ENCODE results near the gene NACC2. TPM values are rescaled to one million over a fixed set of nuclear protein-coding genes. Genes with fewer than 3 reads are reported as not detected.

The NACC2 gene
- total and polyA plus RNA-seq, 2 experiments from 2014 or later, result 3.8 to 20.8 TPM

DNA sequence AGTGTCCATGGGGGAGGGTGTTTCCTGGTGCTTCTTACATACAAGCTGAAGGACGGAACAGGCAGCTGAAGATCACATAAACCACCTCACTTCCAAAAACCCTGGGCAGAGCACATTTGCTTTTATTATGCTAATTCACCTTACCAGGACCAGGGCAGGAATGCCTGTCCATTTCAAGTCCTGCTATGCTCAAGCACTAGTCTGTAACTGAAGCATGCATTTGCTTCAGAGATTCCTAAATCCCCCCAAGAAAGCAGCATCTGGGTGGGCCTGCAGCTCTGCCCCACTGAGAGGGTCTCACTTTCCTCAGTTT lies 9.4 kb upstream of the NACC2 start:
- H3K4me3 ChIP-seq, result peak overlapping the region; percentile 18; the same call in 1 of the 2 replicates
- DNase-seq (ENCODE audit: low spot score), result no peak
- H3K27ac ChIP-seq (ENCODE audit: low read depth), result no peak overlapping the region
- no peak overlapping the region for H3K27ac Mint-ChIP-seq
- peaks cover 59% of the 10 kb centered on the region for H3K4me1 Mint-ChIP-seq
- no peaks in the 10 kb centered on the region for H3K36me3 ChIP-seq (ENCODE audit: insufficient read depth)
- H3K9me3 Mint-ChIP-seq, result no peaks in the 10 kb centered on the region
- H2AFZ ChIP-seq, result no peak overlapping the region
- no peaks in the 10 kb centered on the region for H3K9me2 ChIP-seq (ENCODE audit: insufficient read depth)
- H3F3A ChIP-seq (replicated peaks; ENCODE audit: low read depth), result 0 out of 2 replicates have a peak, but pooled peaks cover 4% of the 10 kb centered on the region
- peak; percentile 2; the same call in 2 of the 3 replicates for ATAC-seq
- H3K27me3 ChIP-seq (ENCODE audit: insufficient read depth), result no peaks in the 10 kb centered on the region
- H3K36me3 Mint-ChIP-seq (ENCODE audit: low read depth), result no peaks in the 10 kb centered on the region
- no peak overlapping the region for H3K4me3 Mint-ChIP-seq
- H3K4me1 ChIP-seq (ENCODE audit: insufficient read depth), result peaks cover 52% of the 10 kb centered on the region
- H4K20me1 ChIP-seq (replicated peaks; ENCODE audit: insufficient read depth), result no peaks in the 10 kb centered on the region
- peaks cover 29% of the 10 kb centered on the region for H3K27me3 Mint-ChIP-seq (ENCODE audit: insufficient read depth, low read depth, poor library complexity)
- TF ChIP-seq, protein P1, sequence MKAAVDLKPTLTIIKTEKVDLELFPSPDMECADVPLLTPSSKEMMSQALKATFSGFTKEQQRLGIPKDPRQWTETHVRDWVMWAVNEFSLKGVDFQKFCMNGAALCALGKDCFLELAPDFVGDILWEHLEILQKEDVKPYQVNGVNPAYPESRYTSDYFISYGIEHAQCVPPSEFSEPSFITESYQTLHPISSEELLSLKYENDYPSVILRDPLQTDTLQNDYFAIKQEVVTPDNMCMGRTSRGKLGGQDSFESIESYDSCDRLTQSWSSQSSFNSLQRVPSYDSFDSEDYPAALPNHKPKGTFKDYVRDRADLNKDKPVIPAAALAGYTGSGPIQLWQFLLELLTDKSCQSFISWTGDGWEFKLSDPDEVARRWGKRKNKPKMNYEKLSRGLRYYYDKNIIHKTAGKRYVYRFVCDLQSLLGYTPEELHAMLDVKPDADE (IDR thresholded peaks at IDR 0.05), result no peak
- TF ChIP-seq POLR2AphosphoS5 (IDR thresholded peaks at IDR 0.05; ENCODE audit: low read depth), result no peak
- TF ChIP-seq ZNF331 (CRISPR knock-in tag; IDR thresholded peaks at IDR 0.05; ENCODE audit: low read depth), result no peak
- TF ChIP-seq, protein P2, sequence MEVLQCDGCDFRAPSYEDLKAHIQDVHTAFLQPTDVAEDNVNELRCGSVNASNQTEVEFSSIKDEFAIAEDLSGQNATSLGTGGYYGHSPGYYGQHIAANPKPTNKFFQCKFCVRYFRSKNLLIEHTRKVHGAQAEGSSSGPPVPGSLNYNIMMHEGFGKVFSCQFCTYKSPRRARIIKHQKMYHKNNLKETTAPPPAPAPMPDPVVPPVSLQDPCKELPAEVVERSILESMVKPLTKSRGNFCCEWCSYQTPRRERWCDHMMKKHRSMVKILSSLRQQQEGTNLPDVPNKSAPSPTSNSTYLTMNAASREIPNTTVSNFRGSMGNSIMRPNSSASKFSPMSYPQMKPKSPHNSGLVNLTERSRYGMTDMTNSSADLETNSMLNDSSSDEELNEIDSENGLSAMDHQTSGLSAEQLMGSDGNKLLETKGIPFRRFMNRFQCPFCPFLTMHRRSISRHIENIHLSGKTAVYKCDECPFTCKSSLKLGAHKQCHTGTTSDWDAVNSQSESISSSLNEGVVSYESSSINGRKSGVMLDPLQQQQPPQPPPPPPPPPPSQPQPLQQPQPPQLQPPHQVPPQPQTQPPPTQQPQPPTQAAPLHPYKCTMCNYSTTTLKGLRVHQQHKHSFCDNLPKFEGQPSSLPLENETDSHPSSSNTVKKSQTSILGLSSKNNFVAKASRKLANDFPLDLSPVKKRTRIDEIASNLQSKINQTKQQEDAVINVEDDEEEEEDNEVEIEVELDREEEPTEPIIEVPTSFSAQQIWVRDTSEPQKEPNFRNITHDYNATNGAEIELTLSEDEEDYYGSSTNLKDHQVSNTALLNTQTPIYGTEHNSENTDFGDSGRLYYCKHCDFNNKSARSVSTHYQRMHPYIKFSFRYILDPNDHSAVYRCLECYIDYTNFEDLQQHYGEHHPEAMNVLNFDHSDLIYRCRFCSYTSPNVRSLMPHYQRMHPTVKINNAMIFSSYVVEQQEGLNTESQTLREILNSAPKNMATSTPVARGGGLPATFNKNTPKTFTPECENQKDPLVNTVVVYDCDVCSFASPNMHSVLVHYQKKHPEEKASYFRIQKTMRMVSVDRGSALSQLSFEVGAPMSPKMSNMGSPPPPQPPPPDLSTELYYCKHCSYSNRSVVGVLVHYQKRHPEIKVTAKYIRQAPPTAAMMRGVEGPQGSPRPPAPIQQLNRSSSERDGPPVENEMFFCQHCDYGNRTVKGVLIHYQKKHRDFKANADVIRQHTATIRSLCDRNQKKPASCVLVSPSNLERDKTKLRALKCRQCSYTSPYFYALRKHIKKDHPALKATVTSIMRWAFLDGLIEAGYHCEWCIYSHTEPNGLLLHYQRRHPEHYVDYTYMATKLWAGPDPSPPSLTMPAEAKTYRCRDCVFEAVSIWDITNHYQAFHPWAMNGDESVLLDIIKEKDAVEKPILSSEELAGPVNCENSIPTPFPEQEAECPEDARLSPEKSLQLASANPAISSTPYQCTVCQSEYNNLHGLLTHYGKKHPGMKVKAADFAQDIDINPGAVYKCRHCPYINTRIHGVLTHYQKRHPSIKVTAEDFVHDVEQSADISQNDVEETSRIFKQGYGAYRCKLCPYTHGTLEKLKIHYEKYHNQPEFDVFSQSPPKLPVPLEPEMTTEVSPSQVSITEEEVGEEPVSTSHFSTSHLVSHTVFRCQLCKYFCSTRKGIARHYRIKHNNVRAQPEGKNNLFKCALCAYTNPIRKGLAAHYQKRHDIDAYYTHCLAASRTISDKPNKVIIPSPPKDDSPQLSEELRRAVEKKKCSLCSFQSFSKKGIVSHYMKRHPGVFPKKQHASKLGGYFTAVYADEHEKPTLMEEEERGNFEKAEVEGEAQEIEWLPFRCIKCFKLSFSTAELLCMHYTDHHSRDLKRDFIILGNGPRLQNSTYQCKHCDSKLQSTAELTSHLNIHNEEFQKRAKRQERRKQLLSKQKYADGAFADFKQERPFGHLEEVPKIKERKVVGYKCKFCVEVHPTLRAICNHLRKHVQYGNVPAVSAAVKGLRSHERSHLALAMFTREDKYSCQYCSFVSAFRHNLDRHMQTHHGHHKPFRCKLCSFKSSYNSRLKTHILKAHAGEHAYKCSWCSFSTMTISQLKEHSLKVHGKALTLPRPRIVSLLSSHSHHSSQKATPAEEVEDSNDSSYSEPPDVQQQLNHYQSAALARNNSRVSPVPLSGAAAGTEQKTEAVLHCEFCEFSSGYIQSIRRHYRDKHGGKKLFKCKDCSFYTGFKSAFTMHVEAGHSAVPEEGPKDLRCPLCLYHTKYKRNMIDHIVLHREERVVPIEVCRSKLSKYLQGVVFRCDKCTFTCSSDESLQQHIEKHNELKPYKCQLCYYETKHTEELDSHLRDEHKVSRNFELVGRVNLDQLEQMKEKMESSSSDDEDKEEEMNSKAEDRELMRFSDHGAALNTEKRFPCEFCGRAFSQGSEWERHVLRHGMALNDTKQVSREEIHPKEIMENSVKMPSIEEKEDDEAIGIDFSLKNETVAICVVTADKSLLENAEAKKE (CRISPR knock-in tag; IDR thresholded peaks at IDR 0.05), result no peak
- TF ChIP-seq, protein P3, sequence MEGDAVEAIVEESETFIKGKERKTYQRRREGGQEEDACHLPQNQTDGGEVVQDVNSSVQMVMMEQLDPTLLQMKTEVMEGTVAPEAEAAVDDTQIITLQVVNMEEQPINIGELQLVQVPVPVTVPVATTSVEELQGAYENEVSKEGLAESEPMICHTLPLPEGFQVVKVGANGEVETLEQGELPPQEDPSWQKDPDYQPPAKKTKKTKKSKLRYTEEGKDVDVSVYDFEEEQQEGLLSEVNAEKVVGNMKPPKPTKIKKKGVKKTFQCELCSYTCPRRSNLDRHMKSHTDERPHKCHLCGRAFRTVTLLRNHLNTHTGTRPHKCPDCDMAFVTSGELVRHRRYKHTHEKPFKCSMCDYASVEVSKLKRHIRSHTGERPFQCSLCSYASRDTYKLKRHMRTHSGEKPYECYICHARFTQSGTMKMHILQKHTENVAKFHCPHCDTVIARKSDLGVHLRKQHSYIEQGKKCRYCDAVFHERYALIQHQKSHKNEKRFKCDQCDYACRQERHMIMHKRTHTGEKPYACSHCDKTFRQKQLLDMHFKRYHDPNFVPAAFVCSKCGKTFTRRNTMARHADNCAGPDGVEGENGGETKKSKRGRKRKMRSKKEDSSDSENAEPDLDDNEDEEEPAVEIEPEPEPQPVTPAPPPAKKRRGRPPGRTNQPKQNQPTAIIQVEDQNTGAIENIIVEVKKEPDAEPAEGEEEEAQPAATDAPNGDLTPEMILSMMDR (conservative IDR thresholded peaks at IDR 0.05; ENCODE audit: low read depth in 2 of 2), result no peak
- TF ChIP-seq CREB1 (CRISPR knock-in tag; IDR thresholded peaks at IDR 0.05; ENCODE audit: low read depth), result no peak
- TF ChIP-seq ZNF114 (CRISPR knock-in tag; IDR thresholded peaks at IDR 0.05), result no peak
- no peaks in the 10 kb centered on the region for H3K79me2 ChIP-seq (replicated peaks; ENCODE audit: insufficient read depth)
- H3K4me2 ChIP-seq, result peak overlapping the region; percentile 67
